ENCODE results near the gene ROPN1L. TPM values are rescaled to one million over a fixed set of nuclear protein-coding genes. Genes with fewer than 3 reads are reported as not detected.

ROPN1L gene
- total RNA-seq, 1 experiment from 2014 or later, result 0.40 TPM

DNA sequence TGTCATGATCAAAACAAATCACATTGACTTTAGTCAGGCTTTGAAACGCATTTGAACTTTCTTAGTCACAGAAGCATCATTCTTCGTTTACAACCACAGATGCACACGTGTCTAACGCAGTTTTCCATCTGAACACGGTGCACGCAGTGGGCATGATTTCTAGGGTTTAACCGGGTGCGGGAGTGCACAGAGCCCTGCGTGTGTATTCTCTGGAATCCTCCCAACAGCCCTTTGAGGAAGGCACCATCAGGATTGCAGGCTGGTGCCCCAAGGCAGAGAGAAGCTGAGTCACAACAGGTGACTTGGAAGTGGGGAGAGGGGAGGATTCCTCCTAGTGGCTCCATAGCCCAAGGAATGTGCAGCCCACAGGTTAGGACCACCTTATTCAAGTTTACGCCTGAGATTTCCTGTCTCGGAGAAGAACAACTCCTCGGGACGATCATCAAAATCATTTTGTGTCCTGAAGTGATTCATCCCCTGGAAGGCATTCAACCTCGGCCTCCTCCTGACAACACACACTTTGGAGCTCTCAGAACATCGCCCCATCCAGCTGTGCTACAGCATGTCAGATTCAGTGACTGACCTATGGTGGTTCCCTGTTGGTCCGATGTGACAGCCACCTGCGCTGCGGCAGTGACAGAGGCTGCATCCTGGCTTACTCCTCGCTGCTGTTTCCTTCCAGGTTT is 13.1 kb downstream of the ROPN1L start:
- CTCF ChIA-PET, result interaction anchor here (4.6 kb wide), 1 partner anchor 174 kb away, joined by 75 read pairs; no protein-coding TSS in a partner anchor
- no peak overlapping the region for H3K27ac Mint-ChIP-seq (ENCODE audit: unreplicated experiment)

DNA sequence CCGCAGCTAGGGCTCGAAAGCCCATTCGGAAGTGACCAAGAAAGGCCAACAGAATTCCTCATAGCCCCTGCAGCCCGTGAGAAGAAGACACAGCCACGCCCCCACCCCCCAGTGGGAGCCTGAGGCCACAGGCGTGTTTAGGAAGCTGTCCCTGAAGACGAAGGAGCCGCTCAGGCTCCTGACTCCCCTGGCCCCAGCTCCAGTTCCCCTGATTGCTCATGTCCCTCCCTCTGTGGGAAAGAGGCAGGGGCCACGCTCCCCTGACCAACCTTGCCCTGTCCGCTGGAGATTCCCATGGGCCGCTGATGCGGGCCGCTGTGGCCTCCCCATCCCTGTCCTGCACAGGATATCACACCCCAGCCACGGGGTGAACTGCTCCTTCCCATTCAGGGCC is 13.6 kb downstream of the ROPN1L start:
- no peak overlapping the region for H3K27ac Mint-ChIP-seq (ENCODE audit: unreplicated experiment)
- H3K36me3 Mint-ChIP-seq (ENCODE audit: insufficient read depth, unreplicated experiment), result no peaks in the 10 kb centered on the region
- intact Hi-C loops (cut with micrococcal nuclease; ENCODE audit: unreplicated experiment), result loop anchor here (10.0 kb wide), 1 partner anchor 320 kb away; no protein-coding TSS in a partner anchor
- no peak for DNase-seq
- peaks cover 13% of the 10 kb centered on the region for H3K4me1 Mint-ChIP-seq (ENCODE audit: low read depth, unreplicated experiment)
- H3K4me3 Mint-ChIP-seq (ENCODE audit: low read depth, unreplicated experiment), result no peak overlapping the region
- H3K9me3 Mint-ChIP-seq (ENCODE audit: low read depth, unreplicated experiment), result no peaks in the 10 kb centered on the region
- no peak for TF ChIP-seq CTCF (IDR thresholded peaks at IDR 0.05; ENCODE audit: unreplicated experiment)
- no TSS peak for BruUV-seq (replicated peaks)
- peaks cover 12% of the 10 kb centered on the region for H3K27me3 Mint-ChIP-seq (ENCODE audit: unreplicated experiment)
- CTCF ChIA-PET, result interaction anchor here (1.3 kb wide), 1 partner anchor 172 kb away, joined by 3 read pairs; no protein-coding TSS in a partner anchor

More for the DNA sequence above, 13.1 kb downstream of the ROPN1L start:
- Mint-ChIP-seq H3K27me3 (ENCODE audit: unreplicated experiment) (peaks cover 6% of the 10 kb centered on the region), H3K4me3 (ENCODE audit: low read depth, unreplicated experiment) (no peak overlapping the region), H3K36me3 (ENCODE audit: insufficient read depth, unreplicated experiment) (no peaks in the 10 kb centered on the region), H3K9me3 (ENCODE audit: low read depth, unreplicated experiment) (no peaks in the 10 kb centered on the region), H3K4me1 (ENCODE audit: low read depth, unreplicated experiment) (peaks cover 13% of the 10 kb centered on the region)
- TF ChIP-seq CTCF (IDR thresholded peaks at IDR 0.05; ENCODE audit: unreplicated experiment), result no peak
- BruUV-seq (replicated peaks), result no TSS peak
- DNase-seq, result no peak
- intact Hi-C loops (cut with micrococcal nuclease; ENCODE audit: unreplicated experiment), result loop anchor here (5.0 to 10.0 kb wide), 2 partner anchors 228 to 320 kb away; no protein-coding TSS in a partner anchor

DNA sequence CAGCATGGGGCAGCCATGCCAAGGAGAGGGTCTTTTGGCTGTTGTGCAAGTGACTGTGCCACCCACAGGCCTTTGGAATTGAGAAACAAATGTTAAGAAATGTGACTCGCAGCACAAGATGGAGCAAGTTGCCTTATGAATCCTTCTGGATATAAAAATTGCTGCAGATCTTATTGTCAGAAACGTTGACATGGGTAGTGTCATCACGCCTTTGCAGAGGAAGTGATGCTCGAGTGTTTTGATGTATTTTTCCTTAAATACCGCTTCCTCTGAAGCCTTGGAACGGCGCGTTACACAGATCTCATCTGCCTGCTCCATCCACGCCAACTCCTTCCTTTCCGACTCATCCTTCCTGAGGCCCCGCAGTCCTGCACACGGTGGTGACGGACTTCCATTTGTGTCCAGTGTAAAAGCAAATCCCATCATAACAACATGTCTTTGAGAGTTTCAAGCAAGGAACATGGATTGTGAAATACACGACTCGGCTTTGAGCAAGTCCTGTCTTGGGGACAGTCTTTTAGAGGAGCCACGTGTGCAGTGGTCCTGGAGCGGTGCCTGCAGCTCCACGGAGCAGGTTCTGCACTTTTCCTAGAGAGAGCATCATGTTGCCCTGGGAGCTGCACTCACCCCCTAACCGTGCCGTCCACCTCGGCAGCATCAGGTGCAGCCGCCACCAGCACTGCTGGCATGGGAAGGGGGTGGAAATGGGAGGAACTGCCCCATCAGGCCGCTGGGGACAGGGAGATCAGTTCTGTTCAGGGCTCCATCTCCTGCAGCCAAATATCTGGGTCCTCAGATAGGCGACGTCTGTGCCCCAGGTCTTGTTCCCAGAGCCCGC is 15.1 kb downstream of the ROPN1L start:
- H3K27me3 Mint-ChIP-seq (ENCODE audit: unreplicated experiment), result peaks cover 24% of the 10 kb centered on the region
- H3K4me3 Mint-ChIP-seq (ENCODE audit: low read depth, unreplicated experiment), result no peak overlapping the region
- no peaks in the 10 kb centered on the region for H3K9me3 Mint-ChIP-seq (ENCODE audit: low read depth, unreplicated experiment)
- intact Hi-C loops (cut with micrococcal nuclease; ENCODE audit: unreplicated experiment), result loop anchor here (10.0 kb wide), 1 partner anchor 318 kb away; no protein-coding TSS in a partner anchor
- CTCF ChIA-PET, result interaction anchor here (1.3 kb wide), 1 partner anchor 171 kb away, joined by 3 read pairs; no protein-coding TSS in a partner anchor
- no peak overlapping the region for H3K27ac Mint-ChIP-seq (ENCODE audit: unreplicated experiment)
- no peaks in the 10 kb centered on the region for H3K36me3 Mint-ChIP-seq (ENCODE audit: insufficient read depth, unreplicated experiment)
- no peak for TF ChIP-seq CTCF (IDR thresholded peaks at IDR 0.05; ENCODE audit: unreplicated experiment)
- peaks cover 13% of the 10 kb centered on the region for H3K4me1 Mint-ChIP-seq (ENCODE audit: low read depth, unreplicated experiment)
- no TSS peak for BruUV-seq (replicated peaks)
- DNase-seq, result no peak

DNA sequence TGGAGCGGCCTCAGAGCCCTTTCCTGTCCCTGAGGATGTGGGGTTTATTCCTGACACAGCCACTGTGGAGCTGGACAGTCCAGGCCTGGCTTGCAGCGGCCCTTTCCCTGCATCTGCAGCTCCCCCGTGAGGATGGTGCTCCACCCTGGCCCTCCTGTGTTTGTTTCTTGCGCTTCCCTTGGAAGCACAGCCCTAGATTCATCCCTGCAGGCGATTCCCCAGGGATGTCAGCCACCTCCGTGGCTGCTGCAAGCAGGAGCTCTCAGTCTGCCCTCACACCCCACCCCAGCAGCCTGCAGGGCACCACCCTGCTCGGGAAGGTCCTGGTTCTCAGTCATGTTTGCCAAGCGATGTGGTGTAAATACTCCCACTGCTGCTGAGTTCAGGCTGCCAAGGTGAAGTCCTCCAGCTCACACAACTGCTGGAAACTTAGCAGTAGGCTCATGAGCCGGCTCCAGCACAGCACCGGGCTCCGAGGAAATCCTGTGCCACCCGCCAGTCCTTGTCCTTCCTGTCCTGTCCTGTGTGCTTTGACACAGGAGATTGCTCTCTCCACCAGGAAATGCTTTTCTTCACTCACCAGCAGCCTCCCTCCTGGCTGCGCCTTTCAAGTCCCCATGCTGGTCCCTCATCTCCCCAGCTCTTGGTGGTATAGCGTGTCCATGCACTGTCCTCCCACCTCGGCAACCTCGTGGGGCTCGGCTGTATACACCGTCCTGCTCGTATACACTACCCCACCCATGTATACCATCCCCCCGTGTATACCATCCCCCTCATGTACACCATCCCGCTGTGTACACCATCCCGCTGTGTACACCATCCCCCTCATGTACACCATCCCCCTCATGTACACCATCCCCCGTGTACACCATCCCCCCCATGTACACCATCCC is 16.2 kb downstream of the ROPN1L start:
- TF ChIP-seq CTCF (IDR thresholded peaks at IDR 0.05; ENCODE audit: unreplicated experiment), result no peak
- intact Hi-C loops (cut with micrococcal nuclease; ENCODE audit: unreplicated experiment), result loop anchor here (10.0 kb wide), 1 partner anchor 317 kb away; no protein-coding TSS in a partner anchor
- BruUV-seq (replicated peaks), result no TSS peak
- Mint-ChIP-seq H3K9me3 (ENCODE audit: low read depth, unreplicated experiment) (no peaks in the 10 kb centered on the region), H3K36me3 (ENCODE audit: insufficient read depth, unreplicated experiment) (no peaks in the 10 kb centered on the region), H3K4me1 (ENCODE audit: low read depth, unreplicated experiment) (peaks cover 13% of the 10 kb centered on the region), H3K4me3 (ENCODE audit: low read depth, unreplicated experiment) (no peak overlapping the region), H3K27ac (ENCODE audit: unreplicated experiment) (no peak overlapping the region), H3K27me3 (ENCODE audit: unreplicated experiment) (peaks cover 32% of the 10 kb centered on the region)
- DNase-seq, result no peak
- CTCF ChIA-PET, result no interaction called here
